HG02610 (cell line): ENCODE measurements around the gene ITGAL.
"Not testable (repeated sequence)": the region's sequence is repeated elsewhere in the genome, so short reads cannot be mapped to it uniquely, and the experiment has no call there.

Experiments
- ATAC-seq: cut with Tn5 transposase; IDR thresholded peaks from one replicate; pipeline ENCODE4 v1.9.1; 2021; ENCODE audit warnings: mild to moderate bottlenecking, moderate library complexity; ENCODE audit not compliant: unreplicated experiment

ITGAL gene

GRCh38 chr16:30526137-30526822 lies 53.7 kb downstream of the ITGAL start, which contains the start of gene ZNF768:
ZNF768 (minus strand) TSS chr16:30526566; CDS start chr16:30526413, 153 bp downstream.
- ATAC-seq = peak; percentile 15

- peak; percentile 90 for ATAC-seq
Observed at GRCh38 chr16:30526823-30527634, 54.5 kb downstream of the ITGAL start.

- no peak for ATAC-seq
Observed at GRCh38 chr16:30527635-30528178, 55.2 kb downstream of the ITGAL start.

GRCh38 chr16:30528799-30529457 lies 56.4 kb downstream of the ITGAL start:
- no peak for ATAC-seq

- ATAC-seq = no peak
Observed at GRCh38 chr16:30530163-30531037, 57.9 kb downstream of the ITGAL start.

GRCh38 chr16:30532285-30533145 lies 60.0 kb downstream of the ITGAL start:
- no peak for ATAC-seq

- ATAC-seq = no peak
Observed at GRCh38 chr16:30533146-30533522, 60.6 kb downstream of the ITGAL start.

GRCh38 chr16:30533748-30534367 lies 61.3 kb downstream of the ITGAL start:
- ATAC-seq = peak; percentile 4

GRCh38 chr16:30534368-30535105 lies 62.0 kb downstream of the ITGAL start, which contains the start of gene ZNF747:
ZNF747 (minus strand) TSS chr16:30534858; CDS start chr16:30534679, 179 bp downstream.
- peak; percentile 64 for ATAC-seq

- no peak for ATAC-seq
Observed at GRCh38 chr16:30535106-30535776, 62.7 kb downstream of the ITGAL start.

- ATAC-seq = peak; percentile 44
Observed at GRCh38 chr16:30535777-30536190, 63.2 kb downstream of the ITGAL start.

GRCh38 chr16:30536391-30537024 lies 64.0 kb downstream of the ITGAL start:
- not testable (repeated sequence) for ATAC-seq

- ATAC-seq = no peak
Observed at GRCh38 chr16:30539000-30539964, 66.7 kb downstream of the ITGAL start.

- not testable (repeated sequence) for ATAC-seq
Observed at GRCh38 chr16:30539986-30540526, 67.5 kb downstream of the ITGAL start.

- ATAC-seq = not testable (repeated sequence)
Observed at GRCh38 chr16:30540916-30541464, 68.4 kb downstream of the ITGAL start.
